ENCODE measurements around the gene ZNRF3.

The ZNRF3 gene

GRCh38 chr22:29009148-29009547 is 125.8 kb downstream of the ZNRF3 start:
- no peak for DNase-seq (ENCODE audit: low read depth)

GRCh38 chr22:29011240-29012100 is 128.1 kb downstream of the ZNRF3 start:
- no peak for DNase-seq (ENCODE audit: low read depth)

GRCh38 chr22:29012101-29012433 is 128.7 kb downstream of the ZNRF3 start:
- no peak for DNase-seq (ENCODE audit: low read depth)

- DNase-seq (ENCODE audit: low read depth): no peak
These were observed 129.6 kb downstream of the ZNRF3 start for GRCh38 chr22:29012952-29013351.

DNA sequence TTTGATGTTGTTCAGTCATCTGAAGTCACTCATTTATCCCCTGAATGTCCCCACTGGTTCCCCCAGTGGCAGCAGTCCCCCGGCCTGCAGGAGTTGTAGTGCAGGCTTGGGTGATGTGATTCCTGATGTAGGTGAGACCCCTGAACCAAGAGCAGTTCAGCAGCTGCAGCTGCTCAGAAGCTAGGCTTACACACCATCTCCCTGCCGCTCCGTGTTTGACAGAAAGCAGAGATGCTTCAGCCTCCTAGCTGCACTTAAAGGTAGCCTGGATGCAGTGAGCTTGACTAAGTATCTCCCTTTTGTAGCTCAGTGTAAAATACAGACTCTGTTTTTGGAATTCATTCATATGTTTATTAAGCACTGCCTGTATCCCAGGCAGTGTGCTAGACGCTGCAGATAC is 130.9 kb downstream of the ZNRF3 start:
- DNase-seq (ENCODE audit: low read depth): no peak

DNA sequence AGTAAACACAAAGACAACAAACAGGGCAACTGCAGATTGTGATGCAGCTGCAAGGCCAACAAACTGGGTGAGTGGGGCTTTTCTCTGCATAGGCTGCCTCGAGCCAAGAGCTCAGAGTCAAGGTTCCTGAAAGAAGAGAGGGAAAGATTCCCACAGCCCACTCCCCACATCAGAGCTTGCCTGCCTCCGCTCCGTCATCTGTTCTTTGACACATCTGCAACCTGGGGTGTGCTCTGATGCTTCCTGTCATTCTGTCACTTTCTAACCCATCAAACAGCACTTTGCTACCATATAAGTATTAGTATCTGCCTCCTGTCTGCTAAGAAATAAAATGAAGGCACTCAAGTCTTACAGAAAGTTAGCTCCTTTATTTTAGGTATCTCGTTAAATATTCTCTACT is 131.4 kb downstream of the ZNRF3 start:
- DNase-seq (ENCODE audit: low read depth): no peak

DNA sequence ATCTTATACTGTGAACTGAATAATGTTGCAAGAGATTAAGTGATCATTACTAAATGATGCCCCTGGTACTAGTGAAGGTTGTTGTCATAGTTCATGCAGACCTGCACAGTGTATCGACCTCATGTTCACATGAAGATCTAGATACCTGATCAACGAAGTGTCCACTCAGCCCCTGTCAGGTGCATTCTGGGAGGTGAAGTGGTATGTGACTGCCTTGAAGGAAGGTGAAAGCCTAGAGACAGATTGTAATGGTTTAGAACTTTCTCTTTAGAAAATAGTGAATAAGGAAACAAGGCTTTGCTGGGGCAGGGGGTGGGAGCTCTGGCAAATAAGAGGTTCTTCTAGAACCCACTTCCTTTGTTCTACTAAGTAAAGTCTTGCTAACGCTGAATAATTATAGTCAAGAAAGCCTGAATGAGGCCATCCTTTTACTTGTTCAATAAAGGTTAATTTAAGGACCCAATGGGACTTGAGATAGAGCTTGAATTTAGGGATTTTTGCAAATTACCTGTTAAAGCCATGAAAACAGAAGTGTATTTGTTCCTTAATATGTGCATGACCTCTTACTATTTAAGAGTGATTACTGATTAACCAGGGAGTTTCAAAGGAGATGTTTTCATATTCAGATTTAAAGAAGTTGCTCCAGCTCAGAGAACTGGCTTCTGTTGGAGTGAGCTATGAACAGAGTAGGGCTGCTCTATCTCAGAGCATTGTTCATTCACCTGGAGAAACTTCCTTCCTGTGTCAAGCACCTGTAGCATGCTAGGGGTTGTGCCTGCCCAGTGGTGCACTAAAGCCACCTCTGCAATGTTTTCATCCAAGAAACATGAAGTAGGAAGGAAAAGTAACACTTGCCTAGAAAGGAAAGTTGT is 132.9 kb downstream of the ZNRF3 start:
- DNase-seq (ENCODE audit: low read depth): no peak

- no peak for DNase-seq (ENCODE audit: low read depth)
These were observed 135.2 kb downstream of the ZNRF3 start for GRCh38 chr22:29018293-29019189.

DNA sequence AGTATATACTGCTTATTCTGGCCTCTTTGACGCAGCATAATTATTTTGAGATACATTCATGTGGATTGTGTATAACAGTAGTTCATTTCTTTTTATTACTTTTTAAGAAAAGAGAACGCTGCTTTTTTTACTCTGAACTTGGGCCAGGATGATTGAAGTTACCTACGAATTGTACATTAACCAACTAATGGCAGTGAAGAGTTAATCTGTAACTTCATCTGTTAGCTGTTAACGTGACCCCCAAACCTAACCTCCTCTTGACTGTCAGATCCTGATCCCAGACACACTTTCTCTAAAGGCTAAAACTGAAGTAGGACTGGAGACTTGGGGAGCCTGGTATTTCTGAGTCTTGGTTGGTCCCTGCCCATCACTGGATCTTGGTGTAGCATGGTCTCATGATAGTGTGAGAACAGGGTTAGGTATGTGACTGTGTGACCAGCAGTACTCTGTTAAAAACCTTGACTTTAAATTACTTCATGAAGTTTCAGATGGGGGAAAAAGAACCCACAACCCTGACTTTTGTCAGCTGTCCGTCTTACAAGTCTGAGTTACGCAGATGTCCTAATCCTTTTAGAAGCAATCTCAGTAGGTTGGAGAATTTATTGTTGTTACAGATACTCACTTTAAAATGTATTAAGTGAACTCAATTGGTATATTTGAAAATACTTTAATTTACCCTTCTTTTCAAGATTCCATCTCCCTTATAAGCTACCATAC is 138.9 kb downstream of the ZNRF3 start:
- no peak for DNase-seq (ENCODE audit: low read depth)

GRCh38 chr22:29023172-29023796 is 139.9 kb downstream of the ZNRF3 start:
- no peak for DNase-seq (ENCODE audit: low read depth)

- no peak for DNase-seq (ENCODE audit: low read depth)
These were observed 143.2 kb downstream of the ZNRF3 start for GRCh38 chr22:29026579-29026978.

GRCh38 chr22:29028468-29028867 is 145.1 kb downstream of the ZNRF3 start:
- no peak for DNase-seq (ENCODE audit: low read depth)

- DNase-seq (ENCODE audit: low read depth): no peak
These were observed 146.0 kb downstream of the ZNRF3 start for GRCh38 chr22:29029202-29030000.

DNA sequence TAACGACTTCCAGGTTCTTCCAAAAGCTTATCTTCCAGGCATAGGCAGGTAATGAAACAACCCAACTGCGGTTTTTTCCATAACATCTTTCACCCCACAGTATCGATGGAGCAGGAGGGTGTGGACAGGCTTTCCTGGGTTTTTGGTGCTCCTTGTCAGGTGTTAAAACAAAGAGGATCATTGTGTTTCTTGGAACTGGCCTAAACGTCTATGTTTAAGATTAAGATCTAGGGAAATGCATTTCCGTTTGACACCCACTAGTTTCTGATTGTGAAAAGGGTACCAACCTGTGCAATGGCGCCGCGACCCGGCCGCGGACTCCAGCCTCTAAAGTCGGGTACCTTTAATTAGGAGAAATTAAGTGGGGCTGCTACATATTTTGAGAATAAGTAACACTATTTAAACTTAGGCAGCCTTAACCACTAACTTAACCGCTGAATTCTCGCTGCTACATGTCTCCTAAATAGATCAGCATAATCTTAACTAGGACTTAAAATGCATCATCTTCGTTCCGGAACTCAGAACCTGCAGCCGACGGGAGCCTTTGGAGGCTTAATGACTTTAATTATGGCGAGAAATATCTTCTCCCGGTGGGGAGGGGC is 146.7 kb downstream of the ZNRF3 start:
- no peak for DNase-seq (ENCODE audit: low read depth)

DNA sequence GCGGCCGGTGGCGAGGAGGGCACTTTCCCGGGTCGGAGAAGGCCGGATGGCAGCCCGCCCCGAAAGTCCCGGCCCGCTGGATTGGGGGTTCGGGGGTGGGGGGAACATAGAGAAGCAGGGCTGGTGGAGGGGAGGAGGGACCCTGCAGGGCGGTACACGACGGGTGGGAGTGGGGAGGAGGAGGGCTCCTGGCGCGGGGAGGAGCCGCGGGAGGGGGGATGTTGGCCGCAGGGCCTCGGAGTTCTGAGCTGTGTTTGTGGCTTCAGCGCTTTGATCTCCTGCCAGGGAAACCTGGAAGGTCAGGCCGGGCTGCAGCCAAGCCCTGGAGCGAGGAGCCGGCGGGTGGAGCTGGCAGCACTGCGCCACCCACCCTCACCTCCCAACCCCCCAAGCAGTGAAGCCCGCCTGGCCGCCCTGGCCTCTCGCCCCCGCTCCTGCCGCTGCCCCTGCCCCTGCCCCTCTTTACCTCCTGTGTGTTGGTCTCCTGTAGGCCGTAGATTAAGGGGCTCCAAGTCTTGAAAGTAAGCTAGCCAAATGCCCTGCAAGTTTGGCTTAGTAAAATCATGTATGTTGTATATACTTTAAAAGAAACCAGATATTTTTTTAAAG is 147.3 kb downstream of the ZNRF3 start:
- DNase-seq (ENCODE audit: low read depth): peak; percentile 36

DNA sequence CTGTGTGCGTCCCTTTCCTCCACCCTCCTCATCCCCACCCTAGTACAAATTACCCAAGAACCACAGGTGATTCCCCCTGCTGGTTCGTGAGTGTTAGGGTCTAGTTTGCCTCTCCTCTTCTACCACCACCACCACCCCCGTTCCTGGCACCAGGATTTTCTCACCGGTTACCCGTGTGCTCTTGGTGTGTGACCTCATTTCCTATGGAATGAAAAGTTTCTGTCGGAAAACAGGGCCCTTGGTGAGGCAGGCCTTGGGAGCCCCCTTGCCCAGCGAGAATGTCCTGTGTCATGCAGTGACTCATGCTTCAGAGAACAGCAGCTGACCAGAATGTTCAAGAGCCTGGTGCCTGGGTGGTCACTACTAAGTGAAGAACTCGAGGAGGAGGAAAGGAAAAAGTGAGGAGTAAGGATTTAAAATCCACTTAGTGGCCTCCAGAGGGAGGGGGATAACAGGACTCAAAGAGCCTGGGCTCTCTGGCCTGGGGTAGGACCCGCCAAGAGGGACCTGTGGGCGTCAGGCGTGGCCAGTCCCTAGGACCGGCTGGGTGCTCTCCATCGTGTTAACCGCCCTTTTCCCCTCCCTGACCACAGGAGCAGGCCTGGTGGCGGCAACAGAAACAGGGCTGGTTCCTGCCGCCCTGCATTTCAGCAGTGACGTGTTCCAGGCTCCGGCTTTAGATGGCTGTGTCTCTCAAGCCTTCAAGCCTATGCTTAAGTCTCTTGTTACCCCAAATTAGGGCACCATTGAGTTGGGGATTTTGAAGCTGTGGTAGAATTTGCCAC is 148.0 kb downstream of the ZNRF3 start:
- DNase-seq (ENCODE audit: low read depth): peak; percentile 94

DNA sequence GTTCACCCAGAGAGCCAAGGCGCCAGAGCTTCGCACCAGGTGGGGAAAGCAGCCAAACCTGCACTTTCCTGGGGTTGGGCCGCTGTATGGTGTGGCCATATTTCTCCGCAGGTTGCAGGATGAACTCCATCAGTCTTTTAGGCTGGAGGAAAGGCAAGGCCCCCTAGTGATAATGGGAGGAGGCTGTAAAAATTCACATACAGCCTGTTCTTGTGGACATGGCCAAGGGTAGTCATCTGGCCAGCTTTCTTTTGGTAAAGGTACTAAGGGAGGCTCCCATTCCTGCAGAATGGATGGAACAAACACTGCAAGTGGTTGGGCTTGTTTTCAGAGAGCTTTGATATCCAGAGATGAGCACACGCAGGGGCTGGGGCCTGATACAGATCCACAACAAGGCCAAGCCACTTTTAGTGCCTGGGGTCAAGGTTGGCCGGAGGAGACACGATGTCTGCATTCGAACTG is 148.7 kb downstream of the ZNRF3 start:
- no peak for DNase-seq (ENCODE audit: low read depth)

DNA sequence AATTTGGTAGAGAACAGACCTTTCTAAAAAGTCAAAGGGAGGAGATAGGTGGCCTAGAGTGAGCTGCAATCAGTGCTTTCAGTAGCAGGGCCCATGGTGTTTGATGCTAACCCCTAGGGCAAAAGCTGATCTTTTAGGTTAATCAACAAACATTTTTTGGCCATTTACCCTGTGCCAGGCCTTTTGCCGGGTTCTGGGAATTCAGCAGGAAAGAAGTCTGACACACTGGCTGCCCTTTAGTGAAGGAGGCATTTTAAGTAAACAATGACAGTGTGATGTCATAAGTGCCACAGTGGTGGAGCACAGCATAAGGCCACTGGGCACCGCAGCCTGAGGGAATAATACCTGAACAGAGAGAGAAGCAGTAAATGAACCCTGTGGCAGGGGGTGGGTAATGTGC is 149.2 kb downstream of the ZNRF3 start:
- DNase-seq (ENCODE audit: low read depth): no peak
